GM18498 (cell line): ENCODE results near the gene RALGPS1.

Experiments
- ATAC-seq: cut with Tn5 transposase; IDR thresholded peaks from one replicate; pipeline ENCODE4 v1.9.1; 2021; ENCODE audit warnings: mild to moderate bottlenecking, moderate library complexity; ENCODE audit not compliant: unreplicated experiment

Gene RALGPS1

GRCh38 chr9:127147251-127147650, 232.7 kb downstream of the RALGPS1 start:
- ATAC-seq = no peak

GRCh38 chr9:127148014-127148413, 233.4 kb downstream of the RALGPS1 start:
- no peak for ATAC-seq

- ATAC-seq = no peak
Measured at GRCh38 chr9:127149010-127149409, 234.4 kb downstream of the RALGPS1 start.

- ATAC-seq = no peak
Measured at GRCh38 chr9:127149463-127150390, 235.1 kb downstream of the RALGPS1 start.

GRCh38 chr9:127153501-127153900, 238.9 kb downstream of the RALGPS1 start:
- ATAC-seq = no peak

- ATAC-seq = peak; percentile 12
Measured at GRCh38 chr9:127154003-127154389, 239.4 kb downstream of the RALGPS1 start.

- ATAC-seq = peak; percentile 46
Measured at GRCh38 chr9:127154390-127155191, 240.0 kb downstream of the RALGPS1 start.

- no peak for ATAC-seq
Measured at GRCh38 chr9:127155314-127155960, 240.9 kb downstream of the RALGPS1 start.

- ATAC-seq = no peak
Measured at GRCh38 chr9:127158786-127159324, 244.3 kb downstream of the RALGPS1 start.

GRCh38 chr9:127159325-127159801, 244.8 kb downstream of the RALGPS1 start:
- ATAC-seq = no peak

GRCh38 chr9:127159949-127160610, 245.5 kb downstream of the RALGPS1 start:
- ATAC-seq = no peak

- ATAC-seq = no peak
Measured at GRCh38 chr9:127161081-127161624, 246.6 kb downstream of the RALGPS1 start.

GRCh38 chr9:127162046-127162863, 247.7 kb downstream of the RALGPS1 start:
- no peak for ATAC-seq

- ATAC-seq = no peak
Measured at GRCh38 chr9:127162864-127163365, 248.3 kb downstream of the RALGPS1 start.

GRCh38 chr9:127163409-127163808, 248.8 kb downstream of the RALGPS1 start:
- no peak for ATAC-seq

GRCh38 chr9:127165116-127165515, 250.5 kb downstream of the RALGPS1 start:
- ATAC-seq = no peak

- no peak for ATAC-seq
Measured at GRCh38 chr9:127166111-127166510, 251.5 kb downstream of the RALGPS1 start.

- peak; percentile 81 for ATAC-seq
Measured at GRCh38 chr9:127166651-127167524, 252.3 kb downstream of the RALGPS1 start.
